Testis (tissue), 3 donors: Measurements from ENCODE around the gene NOC4L. TPM values are rescaled to one million over a fixed set of nuclear protein-coding genes. Genes with fewer than 3 reads are reported as not detected.

Experiments
- DNase-seq: peaks from one replicate; pipeline ENCODE4 v3.0.0-alpha.2; 2019
- H3K27ac ChIP-seq, 2 donors: fragments of 200-600 bp; sonication (generic); one replicate each; pipeline ENCODE4 v1.5.1; 2019
- H3K27me3 ChIP-seq: fragments of 200-600 bp; sonication (generic); one replicate; pipeline ENCODE4 v1.5.1; 2019
- H3K36me3 ChIP-seq: fragments of 200-600 bp; sonication (generic); one replicate; pipeline ENCODE4 v1.5.1; 2017; ENCODE audit warnings: low read depth; ENCODE audit errors: missing control alignments
- H3K4me1 ChIP-seq: fragments of 200-600 bp; sonication (generic); one replicate; pipeline ENCODE4 v1.5.1; 2019
- H3K4me3 ChIP-seq, 2 donors: fragments of 200-600 bp; sonication (generic); one replicate each; pipeline ENCODE4 v1.5.1; 2017 to 2019
- H3K9me3 ChIP-seq: fragments of 200-600 bp; sonication (generic); one replicate; pipeline ENCODE4 v1.5.1; 2017
- POLR2A ChIP-seq: fragments of 450-650 bp; IDR thresholded peaks from one replicate; pipeline ENCODE4 v1.6.1; 2017; ENCODE audit warnings: antibody characterized with exemption, mild to moderate bottlenecking, moderate library complexity
- WGBS, 2 donors: methylation state at CpG; one replicate each; pipeline ENCODE4 v1.1.5; 2018; 5-methylcytosine and 5-hydroxymethylcytosine counted together
- intact Hi-C: fragments of 100-400 bp; cut with DNase I; formaldehyde crosslinking; loops from one replicate; pipeline ENCODE4 v1.15.1; 2023; ENCODE audit warnings: low total_unique reads
- polyA plus RNA-seq: library from polyadenylated mRNA; stranded (reverse); fragments of 350-450 nt; fragmentation: Illumina TruSeq; extraction: RNeasy Lipid Tissue Mini Kit (QIAGEN cat#74804); gene quantifications from one replicate; pipeline ENCODE4 v1.2.3, GENCODE V29; 2014; ENCODE audit warnings: low read depth, low replicate concordance; ENCODE audit not compliant: insufficient read depth
- total RNA-seq, 2 donors: library from RNA; depleted of rRNA; stranded (reverse); fragments of >200 nt; gene quantifications; one replicate each; pipeline ENCODE4 v1.2.3, GENCODE V29; 2016
- TF ChIP-seq, protein P1 (sequence below), 3 experiments: fragments of 450-650 bp in 2 of 3; fragments of 200-600 bp in 1 of 3; sonication (generic) in 1 of 3; IDR thresholded peaks; one replicate each; pipeline ENCODE4 v1.5.1; 2016 to 2019; ENCODE audit warnings: antibody characterized with exemption in 3 of 3, mild to moderate bottlenecking in 2 of 3, moderate library complexity in 1 of 3

Gene NOC4L
- total and polyA plus RNA-seq, 3 donors from 2014 or later, result 64.4 to 67.2 (median 65.2) TPM

DNA sequence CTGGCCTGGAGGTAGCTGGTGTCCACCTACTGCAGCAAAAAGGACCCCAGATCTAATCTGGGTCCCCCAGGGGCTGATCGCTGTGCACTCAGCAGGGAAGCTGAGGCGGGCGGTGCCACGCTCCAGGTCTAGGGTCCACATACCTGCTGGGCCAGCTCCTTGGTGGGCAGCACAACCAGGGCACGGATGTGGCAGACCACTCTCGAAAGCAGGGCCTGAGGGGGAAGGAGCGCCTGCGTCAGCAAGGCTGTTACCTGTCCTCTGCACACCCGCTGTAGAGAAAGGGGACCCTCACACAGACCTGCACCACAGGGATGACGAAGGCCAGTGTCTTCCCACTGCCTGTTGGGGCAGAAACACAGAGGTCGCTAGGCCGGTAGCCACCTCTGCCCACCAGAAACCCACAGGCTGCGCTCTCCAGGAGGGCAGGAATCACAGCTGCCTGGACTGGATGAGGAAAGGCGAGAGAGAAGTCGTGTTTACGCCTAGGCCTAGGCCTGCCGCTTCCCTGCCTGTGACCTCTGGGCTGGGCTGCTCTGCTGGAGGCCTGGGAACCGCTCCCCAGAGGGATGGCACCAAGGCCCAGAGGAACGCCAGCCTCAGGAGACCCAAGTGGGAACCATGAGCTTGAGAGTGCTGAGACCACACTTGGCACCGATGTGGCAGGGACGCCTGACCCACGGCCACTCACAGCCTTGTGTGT lies 2.1 kb upstream of the NOC4L start:
- H3K36me3 ChIP-seq, result no peaks in the 10 kb centered on the region
- 92 to 96% methylated on average over 10 to 22 of the region's 22 CpGs for WGBS, 2 donors

GRCh38 chr12:132142679-132143335 lies 1.4 kb upstream of the NOC4L start:
- 49 to 69% methylated on average over 18 to 24 of the region's 24 CpGs for WGBS, 2 donors
- no peaks in the 10 kb centered on the region for H3K36me3 ChIP-seq
- no peaks in the 10 kb centered on the region for H3K27me3 ChIP-seq
- H3K27ac ChIP-seq, result no peak overlapping the region
- no peak for DNase-seq
- TF ChIP-seq, protein P1, sequence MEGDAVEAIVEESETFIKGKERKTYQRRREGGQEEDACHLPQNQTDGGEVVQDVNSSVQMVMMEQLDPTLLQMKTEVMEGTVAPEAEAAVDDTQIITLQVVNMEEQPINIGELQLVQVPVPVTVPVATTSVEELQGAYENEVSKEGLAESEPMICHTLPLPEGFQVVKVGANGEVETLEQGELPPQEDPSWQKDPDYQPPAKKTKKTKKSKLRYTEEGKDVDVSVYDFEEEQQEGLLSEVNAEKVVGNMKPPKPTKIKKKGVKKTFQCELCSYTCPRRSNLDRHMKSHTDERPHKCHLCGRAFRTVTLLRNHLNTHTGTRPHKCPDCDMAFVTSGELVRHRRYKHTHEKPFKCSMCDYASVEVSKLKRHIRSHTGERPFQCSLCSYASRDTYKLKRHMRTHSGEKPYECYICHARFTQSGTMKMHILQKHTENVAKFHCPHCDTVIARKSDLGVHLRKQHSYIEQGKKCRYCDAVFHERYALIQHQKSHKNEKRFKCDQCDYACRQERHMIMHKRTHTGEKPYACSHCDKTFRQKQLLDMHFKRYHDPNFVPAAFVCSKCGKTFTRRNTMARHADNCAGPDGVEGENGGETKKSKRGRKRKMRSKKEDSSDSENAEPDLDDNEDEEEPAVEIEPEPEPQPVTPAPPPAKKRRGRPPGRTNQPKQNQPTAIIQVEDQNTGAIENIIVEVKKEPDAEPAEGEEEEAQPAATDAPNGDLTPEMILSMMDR (IDR thresholded peaks at IDR 0.05), result no peak
- TF ChIP-seq POLR2A, result no peak
- H3K4me3 ChIP-seq, result peak overlapping the region; percentile 68 to 97
- H3K9me3 ChIP-seq, result no peaks in the 10 kb centered on the region
- peaks cover 17% of the 10 kb centered on the region for H3K4me1 ChIP-seq
- intact Hi-C loops, result no loop called here

More for the DNA sequence above, 2.1 kb upstream of the NOC4L start:
- DNase-seq, result peak; percentile 13
- no peaks in the 10 kb centered on the region for H3K27me3 ChIP-seq
- H3K4me1 ChIP-seq, result peaks cover 17% of the 10 kb centered on the region
- TF ChIP-seq POLR2A, result no peak
- TF ChIP-seq, protein P1 (IDR thresholded peaks at IDR 0.05), result no peak
- intact Hi-C loops, result no loop called here
- no peak overlapping the region for H3K4me3 ChIP-seq
- no peak overlapping the region for H3K27ac ChIP-seq
- no peaks in the 10 kb centered on the region for H3K9me3 ChIP-seq

DNA sequence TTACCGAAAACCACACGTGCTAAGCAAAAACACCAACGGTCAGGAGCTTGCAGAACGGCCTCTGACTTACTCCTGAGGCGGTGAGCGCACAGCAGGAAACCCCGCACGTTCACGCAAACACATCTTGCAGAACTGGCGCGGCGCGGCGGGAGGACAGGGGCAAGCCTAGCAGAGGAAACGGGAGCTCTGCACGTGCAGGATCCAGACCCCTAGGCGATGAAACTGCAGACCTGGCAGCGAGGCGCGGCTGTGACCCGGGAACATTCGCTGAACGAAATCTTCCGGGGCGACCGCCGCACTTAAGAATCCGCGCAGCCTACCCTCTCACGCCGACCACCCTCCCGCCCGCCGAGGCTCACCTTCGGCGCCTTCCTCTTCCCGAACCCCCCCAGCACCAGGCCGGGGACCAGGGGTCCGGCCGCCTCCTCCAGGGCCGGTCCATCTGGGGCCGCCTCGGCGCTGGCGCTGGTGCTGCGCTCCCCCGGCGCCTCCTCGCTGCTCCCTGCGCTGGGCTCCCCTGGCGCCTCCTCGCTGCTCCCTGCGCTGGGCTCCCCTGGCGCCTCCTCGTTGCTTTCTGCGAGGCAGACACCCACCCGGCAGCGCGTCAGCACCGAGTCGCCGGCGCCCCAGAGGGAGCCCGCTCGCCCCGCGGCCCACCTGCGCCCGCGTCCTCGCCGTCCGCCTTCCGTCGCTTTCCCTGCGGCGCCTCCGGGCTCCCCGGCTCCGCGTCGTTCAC lies 753 bp upstream of the NOC4L start:
- WGBS, 2 donors, result 1 to 3% methylated on average over 16 to 82 of the region's 82 CpGs
- TF ChIP-seq POLR2A, result no peak
- TF ChIP-seq, protein P1 (IDR thresholded peaks at IDR 0.05), result no peak
- Histone ChIP-seq H3K4me3 (peak overlapping the region; percentile 68 to 97), H3K4me1 (peaks cover 17% of the 10 kb centered on the region), H3K36me3 (no peaks in the 10 kb centered on the region), H3K27me3 (no peaks in the 10 kb centered on the region), H3K27ac (no peak overlapping the region), H3K9me3 (no peaks in the 10 kb centered on the region)
- no peak for DNase-seq
- intact Hi-C loops, result no loop called here

GRCh38 chr12:132144810-132145168 lies 532 bp downstream of the NOC4L start:
- Histone ChIP-seq H3K27ac (peak overlapping the region; percentile 42 to 85), H3K36me3 (no peaks in the 10 kb centered on the region), H3K4me1 (peaks cover 17% of the 10 kb centered on the region), H3K27me3 (no peaks in the 10 kb centered on the region), H3K9me3 (no peaks in the 10 kb centered on the region), H3K4me3 (peak overlapping the region; percentile 84 to 97)
- no peak for DNase-seq
- WGBS, 2 donors, result 0 to 5% methylated on average over 9 to 17 of the region's 17 CpGs
- intact Hi-C loops, result no loop called here
- TF ChIP-seq POLR2A, result no peak
- TF ChIP-seq, protein P1 (IDR thresholded peaks at IDR 0.05), result no peak
